ENCODE data around the gene GNAT3. TPM values are rescaled to one million over a fixed set of nuclear protein-coding genes. Genes with fewer than 3 reads are reported as not detected.

GNAT3 gene
- total RNA-seq, 1 donor from 2014 or later: not detected

GRCh38 chr7:80524693-80525092 lies 12.8 kb upstream of the GNAT3 start:
- H3K27ac Mint-ChIP-seq: no peak overlapping the region
- H3K36me3 Mint-ChIP-seq (ENCODE audit: low read depth): no peaks in the 10 kb centered on the region
- intact Hi-C loops (cut with micrococcal nuclease): no loop called here
- no peaks in the 10 kb centered on the region for H3K4me1 Mint-ChIP-seq
- H3K9me3 Mint-ChIP-seq: no peaks in the 10 kb centered on the region
- no peak for DNase-seq
- no peaks in the 10 kb centered on the region for H3K27me3 Mint-ChIP-seq
- no peak overlapping the region for H3K4me3 Mint-ChIP-seq

GRCh38 chr7:80521809-80522208 lies 9.9 kb upstream of the GNAT3 start:
- no peaks in the 10 kb centered on the region for H3K9me3 Mint-ChIP-seq
- intact Hi-C loops (cut with micrococcal nuclease): no loop called here
- H3K27me3 Mint-ChIP-seq: no peaks in the 10 kb centered on the region
- no peak overlapping the region for H3K27ac Mint-ChIP-seq
- no peak overlapping the region for H3K4me3 Mint-ChIP-seq
- no peak for DNase-seq
- no peaks in the 10 kb centered on the region for H3K36me3 Mint-ChIP-seq (ENCODE audit: low read depth)
- H3K4me1 Mint-ChIP-seq: no peaks in the 10 kb centered on the region

- H3K27me3 Mint-ChIP-seq: no peaks in the 10 kb centered on the region
- H3K27ac Mint-ChIP-seq: no peak overlapping the region
- no peaks in the 10 kb centered on the region for H3K36me3 Mint-ChIP-seq (ENCODE audit: low read depth)
- no peaks in the 10 kb centered on the region for H3K4me1 Mint-ChIP-seq
- H3K9me3 Mint-ChIP-seq: no peaks in the 10 kb centered on the region
- DNase-seq: no peak
- intact Hi-C loops (cut with micrococcal nuclease): no loop called here
- no peak overlapping the region for H3K4me3 Mint-ChIP-seq
Observed at GRCh38 chr7:80520199-80520598, 8.3 kb upstream of the GNAT3 start.

GRCh38 chr7:80517282-80517747 lies 5.5 kb upstream of the GNAT3 start:
- Mint-ChIP-seq H3K36me3 (ENCODE audit: low read depth) (no peaks in the 10 kb centered on the region), H3K27ac (no peak overlapping the region), H3K27me3 (no peaks in the 10 kb centered on the region), H3K9me3 (no peaks in the 10 kb centered on the region), H3K4me1 (no peaks in the 10 kb centered on the region), H3K4me3 (no peak overlapping the region)
- intact Hi-C loops (cut with micrococcal nuclease): no loop called here
- no peak for DNase-seq

GRCh38 chr7:80515298-80515697 lies 3.4 kb upstream of the GNAT3 start:
- Mint-ChIP-seq H3K4me1 (no peaks in the 10 kb centered on the region), H3K27me3 (no peaks in the 10 kb centered on the region), H3K9me3 (no peaks in the 10 kb centered on the region), H3K4me3 (no peak overlapping the region), H3K27ac (no peak overlapping the region), H3K36me3 (ENCODE audit: low read depth) (no peaks in the 10 kb centered on the region)
- no peak for DNase-seq
- intact Hi-C loops (cut with micrococcal nuclease): no loop called here

GRCh38 chr7:80510021-80510420 lies 1.8 kb downstream of the GNAT3 start:
- DNase-seq: no peak
- Mint-ChIP-seq H3K4me3 (no peak overlapping the region), H3K27ac (no peak overlapping the region), H3K4me1 (no peaks in the 10 kb centered on the region), H3K9me3 (no peaks in the 10 kb centered on the region), H3K27me3 (no peaks in the 10 kb centered on the region), H3K36me3 (ENCODE audit: low read depth) (no peaks in the 10 kb centered on the region)
- intact Hi-C loops (cut with micrococcal nuclease): no loop called here

GRCh38 chr7:80508440-80508839 lies 3.4 kb downstream of the GNAT3 start:
- Mint-ChIP-seq H3K9me3 (no peaks in the 10 kb centered on the region), H3K27me3 (no peaks in the 10 kb centered on the region), H3K4me1 (no peaks in the 10 kb centered on the region), H3K36me3 (ENCODE audit: low read depth) (no peaks in the 10 kb centered on the region), H3K27ac (no peak overlapping the region), H3K4me3 (no peak overlapping the region)
- intact Hi-C loops (cut with micrococcal nuclease): no loop called here
- no peak for DNase-seq

- Mint-ChIP-seq H3K36me3 (ENCODE audit: low read depth) (no peaks in the 10 kb centered on the region), H3K27me3 (no peaks in the 10 kb centered on the region), H3K4me3 (no peak overlapping the region), H3K27ac (no peak overlapping the region), H3K4me1 (no peaks in the 10 kb centered on the region), H3K9me3 (no peaks in the 10 kb centered on the region)
- intact Hi-C loops (cut with micrococcal nuclease): no loop called here
- no peak for DNase-seq
Observed at GRCh38 chr7:80505900-80506500, 5.9 kb downstream of the GNAT3 start.

- Mint-ChIP-seq H3K27me3 (no peaks in the 10 kb centered on the region), H3K4me1 (no peaks in the 10 kb centered on the region), H3K4me3 (no peak overlapping the region), H3K27ac (no peak overlapping the region), H3K36me3 (ENCODE audit: low read depth) (no peaks in the 10 kb centered on the region), H3K9me3 (no peaks in the 10 kb centered on the region)
- DNase-seq: no peak
- intact Hi-C loops (cut with micrococcal nuclease): no loop called here
Observed at GRCh38 chr7:80500325-80500724, 11.5 kb downstream of the GNAT3 start.

- no peak for DNase-seq
- no peaks in the 10 kb centered on the region for H3K4me1 Mint-ChIP-seq
- intact Hi-C loops (cut with micrococcal nuclease): no loop called here
- H3K4me3 Mint-ChIP-seq: no peak overlapping the region
- H3K36me3 Mint-ChIP-seq (ENCODE audit: low read depth): no peaks in the 10 kb centered on the region
- no peak overlapping the region for H3K27ac Mint-ChIP-seq
- no peaks in the 10 kb centered on the region for H3K27me3 Mint-ChIP-seq
- H3K9me3 Mint-ChIP-seq: no peaks in the 10 kb centered on the region
Observed at GRCh38 chr7:80499350-80499953, 12.4 kb downstream of the GNAT3 start.

GRCh38 chr7:80498481-80499349 lies 13.1 kb downstream of the GNAT3 start:
- Mint-ChIP-seq H3K4me3 (no peak overlapping the region), H3K9me3 (no peaks in the 10 kb centered on the region), H3K27me3 (no peaks in the 10 kb centered on the region), H3K27ac (no peak overlapping the region), H3K4me1 (no peaks in the 10 kb centered on the region), H3K36me3 (ENCODE audit: low read depth) (no peaks in the 10 kb centered on the region)
- intact Hi-C loops (cut with micrococcal nuclease): no loop called here
- no peak for DNase-seq

GRCh38 chr7:80496586-80496985 lies 15.3 kb downstream of the GNAT3 start:
- H3K27ac Mint-ChIP-seq: no peak overlapping the region
- H3K9me3 Mint-ChIP-seq: no peaks in the 10 kb centered on the region
- no peaks in the 10 kb centered on the region for H3K4me1 Mint-ChIP-seq
- no peak for DNase-seq
- H3K27me3 Mint-ChIP-seq: no peaks in the 10 kb centered on the region
- H3K36me3 Mint-ChIP-seq (ENCODE audit: low read depth): no peaks in the 10 kb centered on the region
- H3K4me3 Mint-ChIP-seq: no peak overlapping the region
- intact Hi-C loops (cut with micrococcal nuclease): no loop called here

- no peak overlapping the region for H3K27ac Mint-ChIP-seq
- no peak for DNase-seq
Observed at GRCh38 chr7:80493121-80493849, 18.6 kb downstream of the GNAT3 start.

GRCh38 chr7:80491462-80491861 lies 20.4 kb downstream of the GNAT3 start:
- H3K9me3 Mint-ChIP-seq: no peaks in the 10 kb centered on the region
- H3K36me3 Mint-ChIP-seq (ENCODE audit: low read depth): no peaks in the 10 kb centered on the region
- no peak overlapping the region for H3K4me3 Mint-ChIP-seq
- H3K4me1 Mint-ChIP-seq: no peaks in the 10 kb centered on the region
- DNase-seq: no peak
- no peaks in the 10 kb centered on the region for H3K27me3 Mint-ChIP-seq
- H3K27ac Mint-ChIP-seq: no peak overlapping the region
- intact Hi-C loops (cut with micrococcal nuclease): no loop called here

More at GRCh38 chr7:80493121-80493849, 18.6 kb downstream of the GNAT3 start:
- H3K9me3 Mint-ChIP-seq: no peaks in the 10 kb centered on the region
- no peak overlapping the region for H3K4me3 Mint-ChIP-seq
- H3K36me3 Mint-ChIP-seq (ENCODE audit: low read depth): no peaks in the 10 kb centered on the region
- H3K27me3 Mint-ChIP-seq: no peaks in the 10 kb centered on the region
- no peaks in the 10 kb centered on the region for H3K4me1 Mint-ChIP-seq
- intact Hi-C loops (cut with micrococcal nuclease): no loop called here

All from activated CD4-positive, alpha-beta T cell treated with anti-CD3 and anti-CD28 coated beads, Interleukin-2, amount 10 ng/mL, durations not matched to agents 24 days and 14 days (primary cell).